H9 (cell line): ENCODE data around the gene VRK2. TPM values are rescaled to one million over a fixed set of nuclear protein-coding genes. Genes with fewer than 3 reads are reported as not detected.

Source experiments
- DNase-seq: peaks from one replicate; pipeline ENCODE4 v3.0.0-alpha.2; 2017
- H2AFZ ChIP-seq: one replicate; pipeline ENCODE4 v1.6.1; 2013; ENCODE audit warnings: mild to moderate bottlenecking, low read length, control low read depth, moderate library complexity
- H2AK5ac ChIP-seq: 2 replicates; pipeline ENCODE4 v1.6.1; 2013; ENCODE audit warnings: low read length, control low read depth, mixed read lengths; ENCODE audit not compliant: insufficient read length
- H2BK120ac ChIP-seq: one replicate; pipeline ENCODE4 v1.6.1; 2013; ENCODE audit warnings: low read depth, mild to moderate bottlenecking, low read length, control low read depth, inconsistent platforms; ENCODE audit not compliant: poor library complexity, severe bottlenecking
- H2BK12ac ChIP-seq: 2 replicates; pipeline ENCODE4 v1.6.1; 2013; ENCODE audit warnings: low read length, control low read depth, mixed read lengths, low read depth; ENCODE audit not compliant: insufficient read length
- H2BK15ac ChIP-seq: 2 replicates; pipeline ENCODE4 v1.6.1; 2013; ENCODE audit warnings: low read depth, low read length, control low read depth
- H2BK20ac ChIP-seq: one replicate; pipeline ENCODE4 v1.6.1; 2013; ENCODE audit warnings: low read depth, mild to moderate bottlenecking, low read length, control low read depth, inconsistent platforms; ENCODE audit not compliant: poor library complexity, severe bottlenecking
- H2BK5ac ChIP-seq: 2 replicates; pipeline ENCODE4 v1.6.1; 2013; ENCODE audit warnings: low read length, control low read depth, mixed read lengths; ENCODE audit not compliant: insufficient read length
- H3K14ac ChIP-seq: 2 replicates; pipeline ENCODE4 v1.6.1; 2013; ENCODE audit warnings: low read length, control low read depth; ENCODE audit not compliant: insufficient read depth
- H3K18ac ChIP-seq: 2 replicates; pipeline ENCODE4 v1.6.1; 2013; ENCODE audit warnings: low read depth, mild to moderate bottlenecking, mixed read lengths, low read length, control low read depth; ENCODE audit not compliant: insufficient read length
- H3K23ac ChIP-seq: 2 replicates; pipeline ENCODE4 v1.6.1; 2013; ENCODE audit warnings: low read length, control low read depth, mixed read lengths, low read depth; ENCODE audit not compliant: insufficient read length
- H3K23me2 ChIP-seq: 2 replicates; pipeline ENCODE4 v1.6.1; 2013; ENCODE audit warnings: low read depth, mild to moderate bottlenecking, mixed read lengths, low read length, control low read depth; ENCODE audit not compliant: insufficient read length, poor library complexity, severe bottlenecking
- H3K27ac ChIP-seq: 2 replicates; pipeline ENCODE4 v1.5.1; 2013; ENCODE audit warnings: low read length, control low read depth, mixed read lengths, low read depth; ENCODE audit not compliant: insufficient read length
- H3K27me3 ChIP-seq: 2 replicates; pipeline ENCODE4 v1.6.1; 2013; ENCODE audit warnings: low read length, control low read depth, inconsistent platforms; ENCODE audit not compliant: insufficient read depth
- H3K4ac ChIP-seq: 2 replicates; pipeline ENCODE4 v1.6.1; 2013; ENCODE audit warnings: low read depth, mild to moderate bottlenecking, control low read depth, inconsistent platforms, low read length, moderate library complexity
- H3K4me1 ChIP-seq: 2 replicates; pipeline ENCODE4 v1.6.1; 2013; ENCODE audit warnings: low read length, control low read depth, inconsistent platforms; ENCODE audit not compliant: insufficient read depth
- H3K4me2 ChIP-seq: 2 replicates; pipeline ENCODE4 v1.6.1; 2013; ENCODE audit warnings: low read length, control low read depth, mixed read lengths; ENCODE audit not compliant: insufficient read length, insufficient read depth
- H3K56ac ChIP-seq: 2 replicates; pipeline ENCODE4 v1.6.1; 2013; ENCODE audit warnings: low read depth, mild to moderate bottlenecking, mixed read lengths, low read length, control low read depth; ENCODE audit not compliant: insufficient read length
- H3K79me1 ChIP-seq: 2 replicates; pipeline ENCODE4 v1.6.1; 2013; ENCODE audit warnings: low read depth, mild to moderate bottlenecking, moderate library complexity, low read length, control low read depth, inconsistent platforms; ENCODE audit not compliant: insufficient read depth, poor library complexity, severe bottlenecking
- H3K79me2 ChIP-seq: 2 replicates; pipeline ENCODE4 v1.6.1; 2013; ENCODE audit warnings: low read length, control low read depth, inconsistent platforms; ENCODE audit not compliant: insufficient read depth
- H3K9ac ChIP-seq: 2 replicates; pipeline ENCODE4 v1.6.1; 2013; ENCODE audit warnings: low read length, control low read depth, mixed read lengths; ENCODE audit not compliant: insufficient read length; ENCODE audit errors: extremely low read depth
- H3K9me3 ChIP-seq: one replicate; pipeline ENCODE4 v1.6.1; 2013; ENCODE audit warnings: low read depth, low read length, inconsistent platforms; ENCODE audit not compliant: control insufficient read depth
- H3T11ph ChIP-seq: one replicate; pipeline ENCODE4 v1.6.1; 2013; ENCODE audit warnings: mild to moderate bottlenecking, low read length, control low read depth, inconsistent platforms
- H4K20me1 ChIP-seq: one replicate; pipeline ENCODE4 v1.6.1; 2013; ENCODE audit not compliant: control insufficient read depth, insufficient read length, insufficient read depth
- H4K5ac ChIP-seq: 2 replicates; pipeline ENCODE4 v1.6.1; 2013; ENCODE audit warnings: low read depth, mild to moderate bottlenecking, mixed read lengths, low read length, control low read depth; ENCODE audit not compliant: insufficient read length
- H4K8ac ChIP-seq: replicated peaks from 2 replicates; pipeline ENCODE4 v1.6.1; 2013; ENCODE audit warnings: low read length, control low read depth, mixed read lengths, low read depth; ENCODE audit not compliant: insufficient read length
- H4K91ac ChIP-seq: 2 replicates; pipeline ENCODE4 v1.6.1; 2013; ENCODE audit warnings: low read depth, mild to moderate bottlenecking, moderate library complexity, mixed read lengths, low read length, control low read depth; ENCODE audit not compliant: insufficient read length
- H3K27ac Mint-ChIP-seq, 3 experiments: 2 replicates in 2 of 3; 3 replicates in 1 of 3; pipeline ENCODE4 v1.8.0; 2020 to 2021; ENCODE audit warnings: mixed read lengths in 3 of 3, mild to moderate bottlenecking in 1 of 3, moderate library complexity in 1 of 3
- H3K27me3 Mint-ChIP-seq: 2 replicates; pipeline ENCODE4 v1.8.0; 2021; ENCODE audit warnings: low read depth, mild to moderate bottlenecking, moderate library complexity, mixed read lengths
- H3K36me3 Mint-ChIP-seq, 3 experiments: 2 replicates in 2 of 3; 3 replicates in 1 of 3; pipeline ENCODE4 v1.8.0; 2020 to 2021; ENCODE audit warnings: low read depth in 3 of 3, mixed read lengths in 3 of 3; ENCODE audit not compliant: insufficient read depth in 1 of 3
- H3K4me1 Mint-ChIP-seq, 2 experiments: 2 replicates each; pipeline ENCODE4 v1.8.0; 2020; ENCODE audit warnings: mixed read lengths in 2 of 2
- H3K4me3 Mint-ChIP-seq, 2 experiments: 2 replicates in 1 of 2; 3 replicates in 1 of 2; pipeline ENCODE4 v1.8.0; 2020 to 2021; ENCODE audit warnings: mild to moderate bottlenecking in 2 of 2, mixed read lengths in 2 of 2, moderate library complexity in 1 of 2
- H3K9me3 Mint-ChIP-seq, 2 experiments: 2 replicates in 1 of 2; 3 replicates in 1 of 2; pipeline ENCODE4 v1.8.0; 2020; ENCODE audit warnings: mild to moderate bottlenecking in 2 of 2, mixed read lengths in 2 of 2, moderate library complexity in 1 of 2
- CTCF ChIP-seq: fragments of 200-600 bp; sonication (generic); conservative IDR thresholded peaks from 3 replicates; pipeline ENCODE4 v1.8.0; 2021; ENCODE audit warnings: antibody characterized with exemption, mild to moderate bottlenecking
- total RNA-seq: library from RNA; stranded (reverse); gene quantifications from 2 replicates; pipeline ENCODE4 v1.2.1, GENCODE V29; 2021

VRK2 gene
- total RNA-seq, 1 experiment from 2014 or later = 23.8 TPM

- H3K27ac Mint-ChIP-seq = no peak overlapping the region
- no peak for DNase-seq
- no peak overlapping the region for H3K14ac ChIP-seq
Measured at GRCh38 chr2:58054264-58054663, 7.7 kb downstream of the VRK2 start.

More at GRCh38 chr2:58054264-58054663, 7.7 kb downstream of the VRK2 start:
- Histone ChIP-seq H3K27me3 (no peaks in the 10 kb centered on the region), H3K4ac (no peak overlapping the region), H4K20me1 (no peaks in the 10 kb centered on the region), H3K18ac (no peak overlapping the region), H3T11ph (no peak overlapping the region), H3K23me2 (no peaks in the 10 kb centered on the region), H3K9me3 (no peaks in the 10 kb centered on the region), H3K79me1 (no peaks in the 10 kb centered on the region), H3K56ac (no peak overlapping the region), H3K27ac (no peak overlapping the region), H3K23ac (no peak overlapping the region), H4K5ac (no peak overlapping the region), H2AFZ (no peak overlapping the region), H2BK120ac (no peak overlapping the region), H4K8ac (no peak overlapping the region), H2BK15ac (no peak overlapping the region), H2BK12ac (no peak overlapping the region), H2BK5ac (no peak overlapping the region), H3K4me2 (no peak overlapping the region), H3K4me1 (peaks cover 4% of the 10 kb centered on the region; the same call in 1 of the 2 replicates), H2AK5ac (no peak overlapping the region), H3K9ac (no peak overlapping the region), H2BK20ac (no peak overlapping the region), H3K79me2 (no peaks in the 10 kb centered on the region), H4K91ac (no peak overlapping the region)
- no peak overlapping the region for H3K4me3 Mint-ChIP-seq
- peaks cover 2 to 13% (median 3%) of the 10 kb centered on the region in 3 experiments; a peak in 5 of 7 replicates for H3K36me3 Mint-ChIP-seq
- H3K4me1 Mint-ChIP-seq = peaks cover 39 to 40% of the 10 kb centered on the region in 2 experiments
- no peaks in the 10 kb centered on the region for H3K9me3 Mint-ChIP-seq
- TF ChIP-seq CTCF = no peak
- H3K27me3 Mint-ChIP-seq = no peaks in the 10 kb centered on the region
